GM12892 (cell line): ENCODE measurements around the gene TMEM106C.

Source experiments
- POLR2AphosphoS5 ChIP-seq: IDR thresholded peaks from 2 replicates; pipeline ENCODE4 v1.6.1; 2011; ENCODE audit warnings: low read depth, low read length, control low read depth
- TAF1 ChIP-seq: IDR thresholded peaks from 2 replicates; pipeline ENCODE4 v1.6.1; 2011; ENCODE audit warnings: low read depth, mild to moderate bottlenecking, control low read depth, low read length, borderline replicate concordance

GRCh38 chr12:47931187-47931586 lies 32.2 kb upstream of the TMEM106C start:
- TF ChIP-seq POLR2AphosphoS5 (no peak), TAF1 (no peak)
